SH-SY5Y (cell line): Measurements from ENCODE around the gene CEP78.

Experiments used
- GATA2 ChIP-seq: IDR thresholded peaks from 2 replicates; pipeline ENCODE4 v1.6.1; 2011; ENCODE audit warnings: mild to moderate bottlenecking, low read depth, low read length
- GATA3 ChIP-seq: IDR thresholded peaks from 2 replicates; pipeline ENCODE4 v1.6.1; 2011; ENCODE audit warnings: low read depth, mild to moderate bottlenecking, low read length, moderate library complexity

DNA sequence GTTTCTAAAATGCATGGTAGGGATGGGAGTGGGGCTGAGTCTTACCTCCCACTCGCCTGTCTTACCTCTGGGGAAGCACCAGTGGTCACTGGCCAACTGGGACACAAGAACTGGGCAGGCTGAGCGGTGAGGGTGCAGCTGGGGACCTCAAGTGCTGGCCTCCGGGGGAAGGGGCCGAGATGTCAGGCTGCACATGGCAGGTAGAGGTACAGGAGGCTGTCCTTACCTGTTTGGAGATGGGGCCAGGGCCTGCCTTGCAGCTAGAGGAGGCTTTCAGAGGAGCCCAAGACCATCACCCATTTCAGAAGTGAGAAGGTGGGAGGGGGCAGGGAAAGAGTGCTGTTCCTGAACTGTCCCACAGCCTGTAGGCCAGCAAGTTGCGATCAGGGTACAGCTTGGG is 75.2 kb downstream of the CEP78 start:
- TF ChIP-seq GATA3 (no peak), GATA2 (no peak)
